ENCODE measurements around the gene FHOD3. TPM values are rescaled to one million over a fixed set of nuclear protein-coding genes. Genes with fewer than 3 reads are reported as not detected.
A peak's percentile ranks its signal among the peaks of the same experiment; 100 is the strongest.

FHOD3 gene
- total RNA-seq, 1 donor from 2014 or later: 16.3 TPM

- DNase-seq (ENCODE audit: low spot score in 2 of 2, unreplicated experiment in 2 of 2): no peak
- Mint-ChIP-seq H3K27me3 (ENCODE audit: low read depth) (no peaks in the 10 kb centered on the region), H3K9me3 (peaks cover 3% of the 10 kb centered on the region), H3K4me3 (no peak overlapping the region), H3K4me1 (peaks cover 20% of the 10 kb centered on the region), H3K36me3 (no peaks in the 10 kb centered on the region), H3K27ac (no peak overlapping the region)
- TF ChIP-seq CTCF (IDR thresholded peaks at IDR 0.05; ENCODE audit: unreplicated experiment): no peak
These were observed 338.8 kb downstream of the FHOD3 start for GRCh38 chr18:36636237-36636817.

GRCh38 chr18:36638224-36638623, 340.7 kb downstream of the FHOD3 start:
- Mint-ChIP-seq H3K9me3 (no peaks in the 10 kb centered on the region), H3K4me1 (peaks cover 20% of the 10 kb centered on the region), H3K27me3 (ENCODE audit: low read depth) (no peaks in the 10 kb centered on the region), H3K36me3 (no peaks in the 10 kb centered on the region), H3K4me3 (no peak overlapping the region), H3K27ac (peak overlapping the region; percentile 13)
- no peak for DNase-seq (ENCODE audit: low spot score in 2 of 2, unreplicated experiment in 2 of 2)
- TF ChIP-seq CTCF (IDR thresholded peaks at IDR 0.05; ENCODE audit: unreplicated experiment): no peak

GRCh38 chr18:36640021-36640952, 342.8 kb downstream of the FHOD3 start:
- Mint-ChIP-seq H3K4me3 (no peak overlapping the region), H3K4me1 (peaks cover 8% of the 10 kb centered on the region), H3K27me3 (ENCODE audit: low read depth) (no peaks in the 10 kb centered on the region), H3K27ac (peak overlapping the region; percentile 19), H3K9me3 (no peaks in the 10 kb centered on the region), H3K36me3 (no peaks in the 10 kb centered on the region)
- DNase-seq (ENCODE audit: low spot score in 2 of 2, unreplicated experiment in 2 of 2): no peak
- no peak for TF ChIP-seq CTCF (IDR thresholded peaks at IDR 0.05; ENCODE audit: unreplicated experiment)

GRCh38 chr18:36643061-36643460, 345.5 kb downstream of the FHOD3 start:
- H3K4me1 Mint-ChIP-seq: peaks cover 5% of the 10 kb centered on the region
- no peaks in the 10 kb centered on the region for H3K36me3 Mint-ChIP-seq
- H3K9me3 Mint-ChIP-seq: no peaks in the 10 kb centered on the region
- TF ChIP-seq CTCF (IDR thresholded peaks at IDR 0.05; ENCODE audit: unreplicated experiment): no peak
- no peak overlapping the region for H3K4me3 Mint-ChIP-seq
- H3K27ac Mint-ChIP-seq: no peak overlapping the region
- DNase-seq (ENCODE audit: low spot score in 2 of 2, unreplicated experiment in 2 of 2): no peak
- H3K27me3 Mint-ChIP-seq (ENCODE audit: low read depth): no peaks in the 10 kb centered on the region

- Mint-ChIP-seq H3K27me3 (ENCODE audit: low read depth) (no peaks in the 10 kb centered on the region), H3K9me3 (no peaks in the 10 kb centered on the region), H3K4me1 (no peaks in the 10 kb centered on the region), H3K36me3 (no peaks in the 10 kb centered on the region), H3K27ac (no peak overlapping the region), H3K4me3 (no peak overlapping the region)
- DNase-seq (ENCODE audit: low spot score in 2 of 2, unreplicated experiment in 2 of 2): no peak
- no peak for TF ChIP-seq CTCF (IDR thresholded peaks at IDR 0.05; ENCODE audit: unreplicated experiment)
These were observed 351.3 kb downstream of the FHOD3 start for GRCh38 chr18:36648803-36649202.
